OCI-LY3 (cell line): Measurements from ENCODE around the gene ACCSL.

ENCODE experiments used
- H2AFZ ChIP-seq: fragments of 200-600, 300-600 bp; shearing (Covaris generic); 2 replicates; pipeline ENCODE4 v1.6.0; 2014; ENCODE audit warnings: antibody characterized with exemption, low read depth, low read length
- H3K27ac ChIP-seq: fragments of 200-600, 300-600 bp; sonication (generic); 2 replicates; pipeline ENCODE4 v1.5.1; 2014; ENCODE audit warnings: mild to moderate bottlenecking, low read length, moderate library complexity, mixed read lengths
- H3K27me3 ChIP-seq: fragments of 200-600, 300-600 bp; sonication (generic); 2 replicates; pipeline ENCODE4 v1.6.1; 2014; ENCODE audit warnings: low read depth, low read length, mixed read lengths
- H3K36me3 ChIP-seq: fragments of 200-600, 300-600 bp; sonication (generic); replicated peaks from 2 replicates; pipeline ENCODE3; 2014; ENCODE audit warnings: low read depth, low read length, mixed read lengths
- H3K4me1 ChIP-seq: fragments of 300-600, 200-600 bp; sonication (generic); 2 replicates; pipeline ENCODE4 v1.6.1; 2014; ENCODE audit warnings: low read length, mixed read lengths
- H3K4me2 ChIP-seq: fragments of 200-600, 300-600 bp; sonication (generic); 2 replicates; pipeline ENCODE4 v1.6.1; 2014; ENCODE audit warnings: low read length, mixed read lengths
- H3K4me3 ChIP-seq: fragments of 300-600, 200-600 bp; sonication (generic); 2 replicates; pipeline ENCODE4 v1.5.1; 2014; ENCODE audit warnings: antibody characterized with exemption, mild to moderate bottlenecking, low read length, moderate library complexity
- H3K79me2 ChIP-seq: fragments of 300-600, 200-600 bp; shearing (Covaris generic); 2 replicates; pipeline ENCODE4 v1.6.1; 2014; ENCODE audit warnings: mild to moderate bottlenecking, low read length, mixed read lengths
- H3K9ac ChIP-seq: fragments of 300-600, 200-600 bp; shearing (Covaris generic); 2 replicates; pipeline ENCODE4 v1.6.0; 2014; ENCODE audit warnings: mild to moderate bottlenecking, low read length, moderate library complexity
- H3K9me3 ChIP-seq: fragments of 200-600, 300-600 bp; shearing (Covaris generic); 2 replicates; pipeline ENCODE4 v1.6.1; 2014; ENCODE audit warnings: low read length, mixed read lengths; ENCODE audit not compliant: insufficient read depth
- H4K20me1 ChIP-seq: fragments of 200-600, 300-600 bp; sonication (generic); 2 replicates; pipeline ENCODE4 v1.6.1; 2016; ENCODE audit warnings: low read length, mixed read lengths; ENCODE audit not compliant: insufficient read depth
- EZH2phosphoT487 ChIP-seq: fragments of 200-600 bp; shearing (Covaris generic); IDR thresholded peaks from 2 replicates; pipeline ENCODE4 v1.6.1; 2018; ENCODE audit warnings: antibody characterized with exemption, mixed run types, low read depth
- TF ChIP-seq, protein P1 (sequence below): fragments of 200-600, 300-600 bp; sonication (generic); IDR thresholded peaks from 2 replicates; pipeline ENCODE4 v1.5.1; 2014; ENCODE audit warnings: antibody characterized with exemption, low read length, low read depth

ACCSL gene

DNA sequence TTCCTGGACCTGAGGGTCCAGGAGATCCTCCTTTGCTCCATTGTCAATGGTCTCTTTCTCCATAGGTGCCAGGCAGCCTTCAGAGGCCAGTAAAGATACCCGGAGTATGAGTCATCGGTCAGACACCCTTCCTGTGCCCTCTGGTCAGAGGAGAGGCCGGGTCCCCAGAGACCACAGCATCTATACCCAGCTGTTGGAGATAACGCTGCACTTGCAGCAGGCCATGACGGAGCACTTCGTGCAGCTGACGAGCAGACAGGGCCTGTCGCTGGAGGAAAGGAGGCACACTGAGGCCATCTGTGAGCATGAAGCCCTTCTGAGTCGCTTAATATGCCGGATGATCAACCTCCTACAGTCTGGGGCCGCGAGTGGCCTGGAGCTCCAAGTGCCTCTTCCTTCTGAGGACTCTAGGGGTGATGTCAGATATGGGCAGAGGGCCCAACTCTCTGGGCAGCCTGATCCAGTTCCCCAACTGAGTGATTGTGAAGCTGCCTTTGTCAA lies at the start of gene ACCSL:
Gene ACCSL, plus strand, starts transcription at position 51 of the 501 bp plus-strand sequence. Its CDS starts 56 bp downstream, at position 107.
- Histone ChIP-seq H4K20me1 (no peaks in the 10 kb centered on the region), H3K27ac (no peak within 1 kb of the TSS), H3K9ac (no peak within 1 kb of the TSS), H3K4me1 (no peaks in the 10 kb centered on the region), H3K79me2 (no peaks in the 10 kb centered on the region), H2AFZ (no peak within 1 kb of the TSS), H3K36me3 (no peaks in the 10 kb centered on the region), H3K4me3 (no peak within 1 kb of the TSS), H3K4me2 (no peak within 1 kb of the TSS), H3K9me3 (no peaks in the 10 kb centered on the region), H3K27me3 (no peaks in the 10 kb centered on the region)
- TF ChIP-seq, protein P1, sequence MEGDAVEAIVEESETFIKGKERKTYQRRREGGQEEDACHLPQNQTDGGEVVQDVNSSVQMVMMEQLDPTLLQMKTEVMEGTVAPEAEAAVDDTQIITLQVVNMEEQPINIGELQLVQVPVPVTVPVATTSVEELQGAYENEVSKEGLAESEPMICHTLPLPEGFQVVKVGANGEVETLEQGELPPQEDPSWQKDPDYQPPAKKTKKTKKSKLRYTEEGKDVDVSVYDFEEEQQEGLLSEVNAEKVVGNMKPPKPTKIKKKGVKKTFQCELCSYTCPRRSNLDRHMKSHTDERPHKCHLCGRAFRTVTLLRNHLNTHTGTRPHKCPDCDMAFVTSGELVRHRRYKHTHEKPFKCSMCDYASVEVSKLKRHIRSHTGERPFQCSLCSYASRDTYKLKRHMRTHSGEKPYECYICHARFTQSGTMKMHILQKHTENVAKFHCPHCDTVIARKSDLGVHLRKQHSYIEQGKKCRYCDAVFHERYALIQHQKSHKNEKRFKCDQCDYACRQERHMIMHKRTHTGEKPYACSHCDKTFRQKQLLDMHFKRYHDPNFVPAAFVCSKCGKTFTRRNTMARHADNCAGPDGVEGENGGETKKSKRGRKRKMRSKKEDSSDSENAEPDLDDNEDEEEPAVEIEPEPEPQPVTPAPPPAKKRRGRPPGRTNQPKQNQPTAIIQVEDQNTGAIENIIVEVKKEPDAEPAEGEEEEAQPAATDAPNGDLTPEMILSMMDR, result no peak
- TF ChIP-seq EZH2phosphoT487, result no peak

DNA sequence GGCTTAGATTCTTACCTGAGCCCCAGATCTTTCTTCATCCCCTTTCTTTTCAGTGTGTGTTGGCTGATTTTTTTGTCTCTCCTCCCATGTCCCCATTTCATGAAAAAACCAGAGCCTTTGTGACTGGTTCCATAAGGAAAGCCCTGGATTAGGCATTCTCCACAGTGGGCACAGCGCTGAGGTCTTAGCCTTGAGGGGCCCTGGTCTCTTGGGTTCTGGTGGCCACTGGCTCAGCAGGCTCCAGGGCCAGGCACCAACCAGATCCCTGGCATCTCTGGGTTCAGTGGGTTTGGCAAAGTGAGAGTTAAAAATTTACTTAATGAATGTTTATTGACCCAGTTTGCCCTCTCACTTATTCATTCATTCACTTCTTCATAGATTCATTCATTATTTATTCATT lies 49.5 kb upstream of the ACCSL start:
- H3K36me3 ChIP-seq, result peaks cover 9% of the 10 kb centered on the region
- no peaks in the 10 kb centered on the region for H3K9me3 ChIP-seq
- no peak overlapping the region for H2AFZ ChIP-seq
- TF ChIP-seq EZH2phosphoT487, result no peak
- H3K27ac ChIP-seq, result peak overlapping the region; percentile 99
- H3K9ac ChIP-seq, result peak overlapping the region; percentile 99
- H3K79me2 ChIP-seq, result peaks cover 19% of the 10 kb centered on the region
- H3K4me3 ChIP-seq, result peak overlapping the region; percentile 78
- H3K27me3 ChIP-seq, result no peaks in the 10 kb centered on the region
- peak overlapping the region; percentile 97 for H3K4me2 ChIP-seq
- H4K20me1 ChIP-seq, result no peaks in the 10 kb centered on the region
- peaks cover 91% of the 10 kb centered on the region for H3K4me1 ChIP-seq

DNA sequence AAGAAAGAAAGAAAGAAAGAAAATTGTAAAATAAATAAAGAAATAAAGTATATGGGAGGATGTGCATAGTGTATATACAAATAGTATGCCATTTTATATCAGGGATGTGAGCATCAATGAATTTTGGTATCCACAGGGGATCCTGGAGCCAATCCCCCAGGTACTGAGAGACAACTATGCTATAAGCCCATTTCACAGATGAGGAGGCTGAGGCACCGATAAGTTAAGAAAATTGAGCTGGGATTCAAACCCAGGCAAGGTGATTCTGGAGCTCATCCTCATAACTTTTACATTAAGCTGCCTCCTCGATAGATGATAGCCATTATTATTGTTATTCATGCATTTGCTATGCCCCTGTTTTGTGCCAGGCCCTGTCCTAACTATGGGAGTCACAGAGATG lies 47.0 kb upstream of the ACCSL start:
- TF ChIP-seq, protein P1, result no peak
- no peak for TF ChIP-seq EZH2phosphoT487
- Histone ChIP-seq H3K79me2 (peaks cover 24% of the 10 kb centered on the region), H3K36me3 (peaks cover 9% of the 10 kb centered on the region), H3K27ac (peak overlapping the region; percentile 97), H3K9me3 (no peaks in the 10 kb centered on the region), H3K9ac (peak overlapping the region; percentile 80; the same call in 1 of the 2 replicates), H3K4me2 (peak overlapping the region; percentile 55), H3K27me3 (no peaks in the 10 kb centered on the region), H3K4me1 (peaks cover 94% of the 10 kb centered on the region), H2AFZ (no peak overlapping the region), H4K20me1 (no peaks in the 10 kb centered on the region), H3K4me3 (peak overlapping the region; percentile 36; the same call in 1 of the 2 replicates)

DNA sequence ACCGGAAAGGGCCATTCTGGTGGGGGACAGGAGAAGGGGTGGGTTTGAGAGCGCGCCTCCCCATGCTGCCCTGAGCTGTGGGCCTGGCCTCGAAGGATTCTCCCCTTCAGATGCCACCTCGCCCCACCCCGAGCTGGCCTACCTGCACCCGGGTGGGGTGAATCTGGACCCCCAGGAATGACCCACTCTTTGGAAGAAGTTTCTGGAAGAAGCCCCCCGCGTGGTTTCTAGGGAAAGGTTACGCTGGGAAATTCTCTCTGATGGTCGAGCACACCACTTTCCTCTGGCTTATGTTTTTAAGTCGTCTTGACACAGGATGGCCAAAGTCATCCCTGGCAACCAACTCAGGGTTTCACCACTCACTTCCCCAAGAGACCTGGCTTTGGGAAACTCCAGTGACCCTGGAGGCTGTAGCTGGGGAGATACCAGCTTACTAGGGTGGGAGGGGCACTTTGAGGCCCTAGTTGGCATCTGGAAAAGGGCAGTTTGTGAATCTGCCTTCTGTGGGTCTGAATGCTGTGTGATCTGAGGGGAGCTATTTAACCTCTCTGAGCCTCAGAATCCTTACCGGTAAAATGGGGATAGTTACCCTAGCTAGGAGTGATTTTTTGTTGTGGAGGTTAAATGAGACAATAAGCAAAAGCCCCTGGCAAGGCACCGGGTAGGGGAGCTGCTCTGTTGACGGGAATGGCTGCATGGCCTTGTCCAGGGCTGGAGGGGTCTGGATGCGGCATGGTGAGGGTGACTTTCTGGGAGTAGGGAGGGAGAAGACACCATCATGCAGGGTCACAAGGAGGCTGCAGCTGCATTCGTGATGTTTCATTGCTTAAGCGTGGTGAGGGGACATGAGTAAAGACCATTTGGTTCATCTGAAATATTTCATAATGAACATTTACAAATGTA lies 45.3 kb upstream of the ACCSL start:
- H3K4me2 ChIP-seq, result peak overlapping the region; percentile 55
- peaks cover 9% of the 10 kb centered on the region for H3K36me3 ChIP-seq
- H3K9ac ChIP-seq, result peak overlapping the region; percentile 80
- peaks cover 24% of the 10 kb centered on the region for H3K79me2 ChIP-seq
- no peaks in the 10 kb centered on the region for H3K27me3 ChIP-seq
- no peaks in the 10 kb centered on the region for H3K9me3 ChIP-seq
- TF ChIP-seq, protein P1, result no peak
- no peak for TF ChIP-seq EZH2phosphoT487
- no peak overlapping the region for H3K4me3 ChIP-seq
- no peaks in the 10 kb centered on the region for H4K20me1 ChIP-seq
- H3K27ac ChIP-seq, result peak overlapping the region; percentile 97
- H3K4me1 ChIP-seq, result peaks cover 95% of the 10 kb centered on the region
- no peak overlapping the region for H2AFZ ChIP-seq
